K562 treated with DMSO at 1 percent for 12 hours (cell line): ENCODE data around the gene TEX44. TPM values are rescaled to one million over a fixed set of nuclear protein-coding genes. Genes with fewer than 3 reads are reported as not detected.

Experiments used
- total RNA-seq: library from RNA; unstranded; fragments of 300-600 nt; gene quantifications from 2 replicates; pipeline ENCODE4 v1.2.3, GENCODE V29; 2022; ENCODE audit not compliant: insufficient read depth

TEX44 gene
- not detected in 2 replicates for total RNA-seq

GRCh38 chr2:231592636-231593145, at the start of gene TEX44:
TEX44 (plus strand) TSS chr2:231592864; CDS start chr2:231592952, 88 bp downstream.

Other genes starting within 250 kb of the TEX44 start
- gene B3GNT7, start 197.2 kb upstream of the TEX44 start, total RNA-seq = not detected in 2 replicates
- 66.9 and 145 TPM in 2 replicates for gene NCL, start 128.4 kb upstream of the TEX44 start, total RNA-seq
- 0.53 TPM in 1 of 2 replicates, not detected in the other for gene NMUR1, start 62.4 kb upstream of the TEX44 start, total RNA-seq
- 395 and 464 TPM in 2 replicates for gene PTMA, start 115.7 kb downstream of the TEX44 start, total RNA-seq
- gene PDE6D, start 188.4 kb downstream of the TEX44 start, total RNA-seq = 7.5 and 13.2 TPM in 2 replicates
- 23.1 and 147 TPM in 2 replicates for gene COPS7B, start 193.6 kb downstream of the TEX44 start, total RNA-seq